HG02610 (cell line): ENCODE measurements around the gene CHL1.

ENCODE experiments used
- ATAC-seq: cut with Tn5 transposase; IDR thresholded peaks from one replicate; pipeline ENCODE4 v1.9.1; 2021; ENCODE audit warnings: mild to moderate bottlenecking, moderate library complexity; ENCODE audit not compliant: unreplicated experiment

CHL1 gene, protein sequence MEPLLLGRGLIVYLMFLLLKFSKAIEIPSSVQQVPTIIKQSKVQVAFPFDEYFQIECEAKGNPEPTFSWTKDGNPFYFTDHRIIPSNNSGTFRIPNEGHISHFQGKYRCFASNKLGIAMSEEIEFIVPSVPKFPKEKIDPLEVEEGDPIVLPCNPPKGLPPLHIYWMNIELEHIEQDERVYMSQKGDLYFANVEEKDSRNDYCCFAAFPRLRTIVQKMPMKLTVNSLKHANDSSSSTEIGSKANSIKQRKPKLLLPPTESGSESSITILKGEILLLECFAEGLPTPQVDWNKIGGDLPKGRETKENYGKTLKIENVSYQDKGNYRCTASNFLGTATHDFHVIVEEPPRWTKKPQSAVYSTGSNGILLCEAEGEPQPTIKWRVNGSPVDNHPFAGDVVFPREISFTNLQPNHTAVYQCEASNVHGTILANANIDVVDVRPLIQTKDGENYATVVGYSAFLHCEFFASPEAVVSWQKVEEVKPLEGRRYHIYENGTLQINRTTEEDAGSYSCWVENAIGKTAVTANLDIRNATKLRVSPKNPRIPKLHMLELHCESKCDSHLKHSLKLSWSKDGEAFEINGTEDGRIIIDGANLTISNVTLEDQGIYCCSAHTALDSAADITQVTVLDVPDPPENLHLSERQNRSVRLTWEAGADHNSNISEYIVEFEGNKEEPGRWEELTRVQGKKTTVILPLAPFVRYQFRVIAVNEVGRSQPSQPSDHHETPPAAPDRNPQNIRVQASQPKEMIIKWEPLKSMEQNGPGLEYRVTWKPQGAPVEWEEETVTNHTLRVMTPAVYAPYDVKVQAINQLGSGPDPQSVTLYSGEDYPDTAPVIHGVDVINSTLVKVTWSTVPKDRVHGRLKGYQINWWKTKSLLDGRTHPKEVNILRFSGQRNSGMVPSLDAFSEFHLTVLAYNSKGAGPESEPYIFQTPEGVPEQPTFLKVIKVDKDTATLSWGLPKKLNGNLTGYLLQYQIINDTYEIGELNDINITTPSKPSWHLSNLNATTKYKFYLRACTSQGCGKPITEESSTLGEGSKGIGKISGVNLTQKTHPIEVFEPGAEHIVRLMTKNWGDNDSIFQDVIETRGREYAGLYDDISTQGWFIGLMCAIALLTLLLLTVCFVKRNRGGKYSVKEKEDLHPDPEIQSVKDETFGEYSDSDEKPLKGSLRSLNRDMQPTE (N-terminal part only)

DNA sequence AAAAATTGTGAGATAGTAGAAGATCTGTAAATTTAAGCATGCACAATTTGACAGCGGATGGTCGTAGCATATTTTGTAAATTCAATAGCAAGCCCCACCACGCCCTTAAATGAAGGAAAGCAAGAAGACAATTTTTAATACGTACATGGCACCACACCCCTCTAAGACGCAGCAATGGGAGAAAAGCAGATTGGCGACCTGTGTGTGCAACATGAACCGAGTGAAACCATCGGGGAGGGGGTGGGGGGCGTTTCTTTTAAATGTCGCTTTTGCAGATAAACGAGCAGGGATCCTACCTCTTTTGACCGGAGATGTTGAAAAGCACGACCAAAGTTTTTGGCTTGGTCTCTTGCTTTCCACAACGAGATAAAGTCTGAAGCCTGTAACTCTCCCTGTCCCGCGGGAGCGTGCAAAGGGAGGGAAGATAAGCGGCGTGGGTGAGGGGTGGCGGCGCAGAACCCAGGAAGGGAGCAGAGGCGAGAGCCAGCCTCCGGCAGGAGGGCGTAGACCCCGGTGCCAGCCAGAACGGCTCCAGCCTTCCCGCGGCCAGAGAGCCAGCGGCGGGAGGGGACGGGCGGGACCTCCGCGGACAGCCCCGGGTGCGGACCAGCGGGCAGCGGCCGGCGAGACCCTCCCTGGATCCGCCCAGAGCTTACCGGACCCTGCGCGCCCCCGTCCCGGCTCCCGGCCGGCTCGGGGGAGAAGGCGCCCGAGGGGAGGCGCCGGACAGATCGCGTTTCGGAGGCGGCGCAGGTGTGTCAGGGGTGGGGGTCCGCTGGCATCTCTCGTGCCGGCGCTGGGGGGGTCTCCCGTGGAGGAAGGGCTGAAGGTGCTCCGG lies at the start of gene CHL1:
Gene CHL1 (plus strand): TSS at position 453 of the 838 bp plus-strand sequence. CDS start 123,014 bp downstream, outside the sequence.
- ATAC-seq, result no peak

DNA sequence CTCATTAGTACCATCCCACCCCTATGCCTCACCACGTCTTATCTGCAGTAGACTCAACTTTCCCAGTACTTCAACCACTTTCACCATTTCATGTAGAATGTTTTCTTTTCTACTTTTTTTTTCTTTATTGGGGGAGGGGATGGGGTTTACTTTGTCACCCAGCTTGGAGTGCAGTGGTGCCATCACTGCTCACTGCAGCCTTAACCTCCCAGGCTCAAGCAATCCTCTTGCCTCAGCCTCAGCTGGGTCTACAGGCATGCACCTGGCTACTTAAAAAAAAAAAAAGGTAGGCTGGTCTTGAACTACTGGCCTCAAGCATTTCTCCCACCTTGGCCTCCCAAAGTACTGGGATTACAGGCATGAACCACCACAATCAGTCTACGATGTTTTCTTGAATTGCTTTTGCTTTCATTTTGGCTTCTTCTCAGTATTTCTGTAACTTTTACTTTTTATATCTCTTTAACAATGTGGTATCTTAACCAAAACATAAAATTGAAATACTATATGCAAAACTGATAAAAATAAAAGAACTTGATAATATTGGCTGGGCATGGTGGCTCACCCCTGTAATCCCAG lies 44.9 kb upstream of the CHL1 start:
- ATAC-seq, result no peak

DNA sequence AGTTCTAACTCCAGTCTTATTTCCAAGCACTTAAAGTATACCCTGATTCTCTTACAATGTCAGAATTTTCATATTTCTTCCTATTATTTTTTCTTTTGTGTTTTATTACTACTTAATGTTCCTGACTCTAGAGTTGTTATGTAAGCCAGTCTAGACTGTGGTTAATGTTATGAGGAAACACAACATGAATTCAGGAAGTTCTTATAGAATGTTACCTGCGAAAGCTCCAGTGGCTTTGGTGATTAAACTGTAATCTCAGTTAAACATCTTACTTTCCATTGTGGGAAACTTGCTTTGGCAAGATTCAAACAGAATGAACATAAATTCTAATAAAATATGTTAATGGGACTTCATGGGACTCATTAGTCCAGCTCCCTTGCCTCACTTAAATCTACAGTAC lies 36.6 kb upstream of the CHL1 start:
- no peak for ATAC-seq

DNA sequence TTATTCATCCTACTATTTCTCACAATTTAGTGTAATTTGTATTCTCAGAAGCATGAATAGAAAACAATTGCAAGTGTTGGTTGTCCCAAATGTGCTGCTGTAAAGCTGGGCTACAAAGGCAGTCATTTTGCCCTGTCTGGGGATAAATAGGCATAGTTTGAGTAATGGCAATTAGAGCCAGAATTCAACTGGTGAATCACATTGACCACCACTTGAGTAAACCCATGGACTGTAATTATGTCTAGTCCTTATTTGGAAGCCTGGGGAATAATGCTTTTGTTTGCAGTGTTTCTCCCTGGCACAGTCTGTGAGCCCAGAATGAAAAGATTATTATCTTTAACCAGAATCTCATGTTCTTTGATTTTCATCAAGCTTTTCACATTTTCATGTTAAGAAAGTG lies 30.5 kb upstream of the CHL1 start:
- no peak for ATAC-seq

DNA sequence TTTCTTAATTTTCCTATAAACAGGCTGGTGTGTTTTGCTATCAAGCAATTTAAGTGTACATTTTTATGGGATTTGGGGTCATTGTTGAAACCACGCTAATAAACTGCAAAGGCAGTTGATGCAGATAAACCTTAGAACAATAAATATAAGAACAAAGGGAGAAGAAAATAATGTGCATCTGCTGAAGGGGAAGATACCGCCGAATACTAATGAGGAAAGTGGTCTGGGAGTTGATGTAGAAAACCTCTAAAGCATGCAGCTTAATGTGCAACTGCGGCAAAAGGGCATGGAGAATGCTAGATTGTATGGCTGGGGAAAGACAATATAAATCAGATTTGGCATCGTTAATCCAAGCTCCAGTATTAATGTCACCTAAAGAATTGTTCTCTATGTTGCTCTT lies 29.8 kb upstream of the CHL1 start:
- ATAC-seq, result no peak

DNA sequence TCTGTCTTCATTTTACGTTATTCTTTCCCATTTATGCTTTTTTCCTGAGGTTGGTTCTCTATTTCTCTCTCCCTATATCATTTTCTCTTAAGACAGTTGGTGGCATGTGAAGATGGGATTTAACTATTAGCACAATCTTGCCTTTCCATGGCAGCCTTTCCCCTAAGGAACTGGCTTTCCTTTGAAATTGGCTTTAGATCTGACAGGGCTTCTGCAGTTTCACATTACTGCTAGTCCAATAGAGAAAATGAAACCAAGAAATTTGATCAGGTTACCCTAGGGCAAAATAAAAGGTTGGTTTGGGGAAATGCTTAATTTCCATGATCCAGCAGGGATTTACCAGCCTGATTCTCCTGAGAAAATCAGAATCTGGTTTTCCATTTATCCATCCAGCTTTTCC lies 22.7 kb upstream of the CHL1 start:
- ATAC-seq, result peak; percentile 80

DNA sequence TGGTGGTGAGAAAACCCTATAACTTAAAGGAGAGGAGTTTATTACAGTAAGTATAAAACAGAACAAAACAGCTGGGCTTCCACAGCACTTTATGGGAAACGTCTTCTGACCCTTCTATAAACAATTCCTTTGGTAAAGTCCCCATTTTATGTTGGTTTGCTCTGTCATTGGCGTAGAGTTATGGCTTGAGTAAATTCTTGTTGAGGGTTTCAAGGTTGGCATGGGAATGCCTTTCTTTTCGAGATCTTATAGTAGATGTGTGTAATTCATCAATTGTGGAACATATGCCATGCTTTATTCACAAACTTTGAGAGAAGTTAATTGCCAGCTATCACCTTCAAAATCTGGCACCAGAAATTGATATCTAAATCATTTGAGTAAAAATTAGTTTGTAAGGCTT lies 11.6 kb upstream of the CHL1 start:
- no peak for ATAC-seq

DNA sequence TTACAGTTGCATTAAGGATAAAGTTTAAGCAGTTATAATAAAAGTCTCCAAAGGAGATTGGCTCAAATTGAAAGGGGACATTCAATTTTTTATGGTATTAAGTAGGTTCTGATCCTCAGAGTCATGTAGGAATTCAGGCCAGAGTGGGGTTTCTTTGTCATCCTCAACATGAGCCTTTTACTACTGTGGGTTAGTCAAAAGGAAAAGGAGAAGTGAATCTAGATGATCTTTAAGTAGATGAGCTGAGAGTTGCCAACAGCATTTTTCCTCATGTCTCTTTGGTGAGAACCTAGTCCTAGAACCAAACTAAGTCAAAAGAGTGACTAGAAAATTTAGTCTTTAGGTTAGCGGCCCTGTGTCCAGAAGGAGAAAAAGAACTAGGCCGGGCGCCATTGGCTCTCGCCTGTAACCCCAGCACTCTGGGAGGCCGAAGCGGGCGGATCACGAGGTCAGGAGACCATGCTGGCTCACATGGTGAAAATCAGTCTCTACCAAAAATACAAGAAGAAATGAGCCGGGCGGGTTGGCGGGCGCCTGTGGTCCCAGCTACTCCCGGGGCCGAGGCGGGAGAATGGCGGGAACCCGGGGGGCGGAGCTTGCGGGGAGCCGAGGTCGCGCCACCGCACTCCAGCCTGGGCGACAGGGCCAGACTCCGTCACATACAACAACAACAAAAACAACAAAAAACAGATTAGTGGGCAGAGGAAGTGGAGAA lies 4.2 kb upstream of the CHL1 start:
- peak; percentile 93 for ATAC-seq

DNA sequence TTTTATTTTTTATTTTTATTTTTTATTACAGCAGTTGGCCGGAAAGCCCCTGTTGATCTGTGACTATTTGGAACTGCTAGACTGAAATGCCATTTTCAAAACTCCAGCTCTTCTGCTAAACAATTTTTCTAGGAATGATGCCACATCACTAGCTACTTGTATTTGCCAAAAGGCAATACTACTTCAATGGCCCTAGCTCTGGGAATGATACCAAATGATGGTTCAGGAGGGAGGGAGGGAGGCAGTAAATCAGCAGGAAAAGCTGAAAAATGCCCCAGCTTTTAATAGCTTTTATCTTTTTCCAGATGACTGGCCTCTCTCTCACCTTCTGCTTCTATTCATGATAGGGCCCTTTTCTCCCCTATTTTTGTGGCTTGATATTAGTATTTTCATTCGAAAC lies 2.6 kb upstream of the CHL1 start:
- ATAC-seq, result no peak

DNA sequence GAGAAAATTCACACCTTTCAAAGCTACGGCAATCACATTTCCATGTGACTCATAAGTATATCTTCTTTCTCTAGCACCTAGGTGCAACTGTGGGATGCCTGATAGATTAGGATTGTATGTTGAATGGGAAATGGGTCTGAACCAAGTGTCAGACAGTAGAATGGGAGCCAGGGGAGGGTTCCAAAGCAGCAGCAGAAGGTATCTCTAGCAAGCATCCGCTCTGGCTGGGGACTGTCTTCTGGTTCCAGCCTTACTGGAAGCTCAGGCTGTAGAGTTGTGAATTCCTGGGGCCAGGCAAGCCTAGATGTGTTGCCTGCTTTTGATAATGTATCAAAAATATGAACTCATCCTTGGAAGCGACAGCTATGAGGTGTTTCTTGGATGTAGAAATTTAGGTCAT lies 2.1 kb upstream of the CHL1 start:
- ATAC-seq, result no peak

DNA sequence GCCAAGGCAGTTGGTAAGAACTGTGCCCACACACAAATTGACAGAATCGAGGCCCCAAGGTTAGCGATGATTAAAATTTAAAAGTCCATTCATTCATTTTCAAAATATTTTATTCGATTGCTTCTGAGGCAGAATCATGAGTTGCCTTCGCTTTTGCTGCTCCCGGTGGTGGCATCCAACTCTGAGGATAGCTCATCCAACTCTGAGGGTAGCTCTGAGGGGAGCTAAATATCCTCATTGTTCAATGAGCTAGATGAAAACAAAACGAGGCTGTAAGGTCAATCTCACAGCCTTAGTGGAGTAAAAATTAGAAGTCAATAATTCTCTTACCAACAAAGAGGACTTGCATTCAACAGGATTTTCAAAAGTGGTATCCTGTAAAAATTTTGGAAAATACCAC lies 897 bp upstream of the CHL1 start:
- ATAC-seq, result no peak

DNA sequence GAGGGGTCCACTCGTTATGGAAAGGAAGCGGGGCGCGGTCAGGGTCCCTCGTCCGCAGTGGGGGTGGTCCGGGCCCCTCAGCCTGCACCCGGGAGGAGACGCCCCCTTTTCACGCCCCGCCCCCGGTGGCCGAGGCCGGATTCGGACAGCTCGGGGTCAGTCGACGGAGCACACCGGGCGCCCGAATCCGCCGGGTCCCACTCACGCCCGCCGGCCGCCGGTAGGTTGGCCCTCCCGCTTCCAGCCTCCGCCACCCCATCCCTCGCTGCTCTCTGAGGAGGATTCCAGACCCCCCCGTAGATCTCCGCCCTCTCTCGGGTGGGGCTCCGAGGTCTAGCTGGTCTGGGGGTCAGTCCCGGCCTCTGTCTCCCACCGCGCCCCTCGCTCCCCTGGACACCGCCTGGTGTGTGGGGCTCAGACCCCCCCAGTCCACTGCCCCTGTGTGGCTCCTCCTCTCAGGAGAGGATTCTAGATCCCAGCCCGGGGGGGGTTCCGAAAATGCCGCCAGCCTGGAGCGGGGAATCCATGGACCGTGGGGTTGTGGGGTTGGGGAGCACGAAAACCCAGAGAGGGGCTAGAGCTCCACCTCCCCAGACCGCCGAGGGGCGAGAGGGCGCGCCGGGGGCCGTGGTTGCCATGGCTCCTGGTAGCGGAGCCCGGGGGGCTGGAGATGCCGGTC lies 725 bp downstream of the CHL1 start:
- peak; percentile 22 for ATAC-seq

DNA sequence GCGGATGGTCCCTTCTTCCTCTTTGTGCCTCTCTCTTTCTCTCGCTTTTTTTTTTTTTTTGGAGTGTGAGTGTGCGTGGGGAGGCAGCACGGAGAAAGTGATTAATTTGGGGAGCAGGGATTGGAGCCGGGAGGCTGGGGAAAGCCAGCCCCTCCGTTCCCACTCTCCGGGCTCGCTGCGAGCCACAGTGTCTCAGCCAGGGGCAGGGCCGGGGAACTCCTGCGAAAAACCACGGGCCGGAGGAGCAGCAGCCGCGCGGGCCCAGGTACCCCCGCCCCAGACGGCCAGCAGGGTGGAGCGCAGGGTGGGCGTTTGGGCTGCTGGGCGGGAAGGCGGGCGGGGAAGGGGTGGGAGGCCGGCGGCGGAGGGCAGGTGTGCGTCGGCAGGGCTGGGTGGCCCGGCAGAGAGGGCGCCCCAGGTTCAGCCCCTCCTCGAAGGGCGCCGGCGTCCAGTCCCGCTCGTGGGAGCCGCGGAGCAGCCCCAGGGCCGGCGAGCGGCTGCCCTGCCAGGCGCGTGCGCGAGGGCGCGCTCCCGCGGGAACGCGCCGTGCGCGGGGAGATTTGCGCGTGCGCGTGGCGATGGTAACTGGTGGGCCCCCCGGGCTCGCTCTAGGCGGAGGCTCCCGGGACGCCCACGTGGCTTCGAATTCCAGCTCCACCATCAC lies 1.4 kb downstream of the CHL1 start:
- ATAC-seq, result peak; percentile 59

DNA sequence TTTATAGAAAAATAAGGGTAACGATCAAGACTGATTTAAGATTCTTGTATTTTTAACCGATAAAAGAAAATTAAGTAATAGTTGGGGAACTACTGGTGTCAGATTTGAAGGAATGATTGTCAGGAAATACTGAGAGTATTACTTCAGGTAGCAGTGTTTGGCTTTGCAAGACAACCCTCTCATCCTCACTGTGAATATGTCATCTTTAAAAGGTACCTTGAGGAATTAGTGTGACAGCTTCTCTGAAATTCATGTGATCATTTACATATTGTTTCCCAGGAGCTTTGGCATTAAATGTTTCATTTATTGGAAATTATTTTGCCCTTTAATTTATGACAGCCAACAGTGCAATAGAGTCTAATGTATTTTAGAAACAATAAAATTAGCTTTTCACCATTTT lies 3.3 kb downstream of the CHL1 start:
- no peak for ATAC-seq

DNA sequence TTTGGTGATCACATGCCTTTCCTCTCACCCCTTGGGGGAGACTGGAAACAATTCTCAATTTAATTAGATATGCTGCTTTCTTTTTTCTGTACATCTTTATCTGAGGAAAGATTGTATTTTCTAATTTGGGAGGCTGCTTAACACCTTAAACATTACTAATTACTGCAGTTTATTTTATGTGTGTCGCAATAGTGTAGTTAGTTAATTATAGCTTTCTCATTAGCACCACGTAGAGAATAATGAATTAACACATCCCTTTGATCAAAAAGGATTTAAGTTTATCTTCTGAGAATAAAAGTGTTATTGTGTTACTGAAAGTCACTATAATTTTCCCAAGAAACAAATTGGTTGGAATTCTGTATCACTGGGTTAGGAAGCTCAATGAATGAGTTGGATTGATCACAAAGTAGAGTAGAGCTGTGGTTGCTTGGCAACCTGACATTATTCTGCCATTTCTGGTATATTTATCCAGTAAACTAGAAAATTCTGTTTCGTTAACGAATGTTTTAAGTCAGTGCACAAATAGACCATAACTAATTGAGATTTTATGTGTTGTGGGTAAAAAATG lies 4.3 kb downstream of the CHL1 start:
- ATAC-seq, result no peak

DNA sequence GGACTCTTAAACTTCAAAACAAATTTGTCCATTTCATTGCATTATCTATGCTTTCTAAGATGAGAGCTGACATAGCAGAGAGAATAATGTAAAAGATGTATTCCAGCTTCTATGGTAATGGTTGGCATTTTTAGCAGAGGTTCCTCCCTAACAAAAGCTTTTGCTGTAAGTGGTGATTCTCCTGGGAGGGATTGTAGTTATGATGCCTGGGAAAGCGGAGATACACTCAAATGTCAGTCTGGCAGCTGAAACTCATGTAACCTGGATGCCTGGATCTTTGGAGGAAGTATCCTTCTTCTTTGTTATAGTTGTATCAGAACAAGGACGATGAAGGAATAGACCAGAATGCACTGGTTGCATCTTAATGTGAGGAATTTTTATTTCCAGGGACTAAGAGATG lies 7.5 kb downstream of the CHL1 start:
- ATAC-seq, result no peak

DNA sequence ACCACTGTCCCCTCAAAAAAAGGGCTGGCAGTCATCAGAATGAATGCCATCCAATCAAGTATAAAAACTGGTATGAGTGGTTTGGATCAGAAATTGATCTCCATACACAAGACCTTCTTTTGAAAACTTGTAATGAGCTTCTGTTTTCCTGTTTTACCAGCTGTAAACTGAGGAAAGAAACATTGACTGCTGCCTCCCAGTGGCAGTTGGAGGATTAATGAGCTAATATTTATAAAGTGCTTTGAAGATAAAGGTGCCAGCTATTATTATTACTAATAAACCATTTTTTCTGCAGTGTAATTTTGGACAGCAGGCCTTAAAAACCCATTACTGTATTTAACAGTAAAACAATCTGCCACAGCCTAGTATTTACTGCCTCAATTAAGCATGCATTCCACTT lies 11.4 kb downstream of the CHL1 start:
- no peak for ATAC-seq

DNA sequence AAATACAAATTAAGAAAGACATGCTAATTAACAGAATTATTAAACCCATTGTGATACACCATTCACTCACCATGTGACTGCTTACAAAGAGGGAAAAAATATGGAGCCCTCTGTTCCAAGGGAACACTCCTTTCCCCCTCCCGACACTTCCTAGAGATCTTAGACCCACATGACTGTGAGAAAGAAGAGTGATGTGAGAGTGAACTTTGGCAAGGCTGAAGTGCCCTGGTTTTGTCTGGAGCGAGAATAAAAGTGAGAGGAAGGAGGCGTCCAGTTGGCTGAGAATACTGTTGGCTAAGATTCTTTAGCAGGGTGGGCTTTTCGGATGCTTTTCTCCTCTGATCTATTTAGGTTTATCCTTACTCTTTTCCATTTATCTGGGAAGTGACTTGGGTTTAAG lies 14.1 kb downstream of the CHL1 start:
- no peak for ATAC-seq
